ENCODE data around the gene FOXJ2.
"Not testable (repeated sequence)": the region's sequence is repeated elsewhere in the genome, so short reads cannot be mapped to it uniquely, and the experiment has no call there.

Gene FOXJ2

GRCh38 chr12:8071820-8072219, 39.3 kb downstream of the FOXJ2 start:
- not testable (repeated sequence) for DNase-seq

- DNase-seq: no peak
These were observed 43.4 kb downstream of the FOXJ2 start for GRCh38 chr12:8075935-8076334.

- DNase-seq: no peak
These were observed 43.9 kb downstream of the FOXJ2 start for GRCh38 chr12:8076366-8076765.

- DNase-seq: no peak
These were observed 44.7 kb downstream of the FOXJ2 start for GRCh38 chr12:8077207-8077606.

- peak; percentile 38 for DNase-seq
These were observed 45.9 kb downstream of the FOXJ2 start for GRCh38 chr12:8078398-8078797.

GRCh38 chr12:8078916-8079315, 46.4 kb downstream of the FOXJ2 start:
- no peak for DNase-seq

GRCh38 chr12:8080120-8080519, 47.6 kb downstream of the FOXJ2 start:
- no peak for DNase-seq

GRCh38 chr12:8081251-8081920, 48.9 kb downstream of the FOXJ2 start:
- no peak for DNase-seq

- DNase-seq: no peak
These were observed 50.2 kb downstream of the FOXJ2 start for GRCh38 chr12:8082808-8083100.

- DNase-seq: not testable (repeated sequence)
These were observed 51.8 kb downstream of the FOXJ2 start for GRCh38 chr12:8084351-8084750.

- no peak for DNase-seq
These were observed 55.1 kb downstream of the FOXJ2 start for GRCh38 chr12:8087666-8088065.

GRCh38 chr12:8088574-8088973, 56.1 kb downstream of the FOXJ2 start:
- DNase-seq: no peak

- DNase-seq: not testable (repeated sequence)
These were observed 56.8 kb downstream of the FOXJ2 start for GRCh38 chr12:8089277-8089676.

- no peak for DNase-seq
These were observed 57.2 kb downstream of the FOXJ2 start for GRCh38 chr12:8089716-8090115.

- no peak for DNase-seq
These were observed 60.8 kb downstream of the FOXJ2 start for GRCh38 chr12:8093291-8093690.

- DNase-seq: no peak
These were observed 63.9 kb downstream of the FOXJ2 start for GRCh38 chr12:8096281-8096915.

- DNase-seq: no peak
These were observed 66.7 kb downstream of the FOXJ2 start for GRCh38 chr12:8099235-8099634.
